Neuronal stem cell (in vitro differentiated cells): Measurements from ENCODE around the gene AZU1.

Experiments used
- DNase-seq: peaks from one replicate; pipeline ENCODE4 v3.0.0-alpha.2; 2013; ENCODE audit warnings: low spot score
- H2AFZ ChIP-seq: one replicate; pipeline ENCODE4 v1.6.1; 2013; ENCODE audit warnings: mild to moderate bottlenecking, low read length, inconsistent platforms
- H2AK5ac ChIP-seq: 2 replicates; pipeline ENCODE4 v1.6.1; 2013; ENCODE audit warnings: low read depth, mild to moderate bottlenecking, inconsistent platforms, low read length, moderate library complexity, mixed read lengths
- H2BK120ac ChIP-seq: 2 replicates; pipeline ENCODE4 v1.6.1; 2013; ENCODE audit warnings: low read depth, mild to moderate bottlenecking, inconsistent platforms, low read length, moderate library complexity, mixed read lengths
- H2BK12ac ChIP-seq: one replicate; pipeline ENCODE4 v1.6.1; 2013; ENCODE audit warnings: low read length, inconsistent platforms
- H2BK15ac ChIP-seq: 2 replicates; pipeline ENCODE4 v1.6.1; 2013; ENCODE audit warnings: mild to moderate bottlenecking, low read length, inconsistent platforms, mixed read lengths
- H2BK5ac ChIP-seq: one replicate; pipeline ENCODE4 v1.6.1; 2013; ENCODE audit warnings: inconsistent platforms, mild to moderate bottlenecking, low read length, moderate library complexity
- H3K14ac ChIP-seq: one replicate; pipeline ENCODE4 v1.6.1; 2013; ENCODE audit warnings: low read length, inconsistent platforms
- H3K18ac ChIP-seq: 2 replicates; pipeline ENCODE4 v1.6.1; 2013; ENCODE audit warnings: low read length, inconsistent platforms
- H3K23ac ChIP-seq: 2 replicates; pipeline ENCODE4 v1.6.1; 2013; ENCODE audit warnings: low read depth, mild to moderate bottlenecking, mixed read lengths, low read length, inconsistent platforms; ENCODE audit not compliant: poor library complexity
- H3K27ac ChIP-seq: replicated peaks from 3 replicates; pipeline ENCODE4 v1.5.1; 2013; ENCODE audit warnings: low read length, inconsistent platforms
- H3K27me3 ChIP-seq, 3 experiments: 2 replicates each; pipeline ENCODE4 v1.6.1; 2013; ENCODE audit warnings: low read length in 3 of 3, mild to moderate bottlenecking in 2 of 3, inconsistent platforms in 1 of 3, low read depth in 1 of 3, mixed read lengths in 1 of 3, moderate library complexity in 1 of 3; ENCODE audit not compliant: control insufficient read depth in 3 of 3, insufficient read depth in 3 of 3
- H3K36me3 ChIP-seq, 2 donors: replicated peaks in 1 of 2; 2 replicates each; pipeline ENCODE4 v1.6.1; 2013; ENCODE audit warnings: low read length in 2 of 2; ENCODE audit not compliant: control insufficient read depth in 2 of 2, insufficient read depth in 2 of 2
- H3K4ac ChIP-seq: 2 replicates; pipeline ENCODE4 v1.6.1; 2013; ENCODE audit warnings: inconsistent platforms, mild to moderate bottlenecking, low read length, moderate library complexity
- H3K4me1 ChIP-seq, 2 donors: 1 replicate in 1 of 2; 2 replicates in 1 of 2; pipeline ENCODE4 v1.6.1; 2013; ENCODE audit warnings: low read length in 2 of 2, low read depth in 1 of 2; ENCODE audit not compliant: control insufficient read depth in 2 of 2, insufficient read depth in 1 of 2
- H3K4me2 ChIP-seq: one replicate; pipeline ENCODE4 v1.6.1; 2013; ENCODE audit warnings: mild to moderate bottlenecking, low read length, inconsistent platforms; ENCODE audit not compliant: insufficient read depth, poor library complexity, severe bottlenecking
- H3K4me3 ChIP-seq, 2 donors: 2 replicates each; pipeline ENCODE4 v1.5.1; 2013; ENCODE audit warnings: low read length in 2 of 2, mild to moderate bottlenecking in 2 of 2, inconsistent platforms in 1 of 2, moderate library complexity in 1 of 2
- H3K79me1 ChIP-seq: one replicate; pipeline ENCODE4 v1.6.1; 2013; ENCODE audit warnings: low read depth, mild to moderate bottlenecking, inconsistent platforms, low read length, moderate library complexity
- H3K9ac ChIP-seq: one replicate; pipeline ENCODE4 v1.6.1; 2013; ENCODE audit warnings: mild to moderate bottlenecking, low read depth, low read length, inconsistent platforms; ENCODE audit not compliant: poor library complexity
- H3K9me3 ChIP-seq, 2 donors: replicated peaks in 1 of 2; 2 replicates each; pipeline versions ENCODE3 to v1.6.1; 2013; ENCODE audit warnings: low read length in 2 of 2, mild to moderate bottlenecking in 2 of 2, inconsistent platforms in 1 of 2, low read depth in 1 of 2, mixed read lengths in 1 of 2, moderate library complexity in 1 of 2; ENCODE audit not compliant: control insufficient read depth in 2 of 2, insufficient read depth in 1 of 2
- H4K8ac ChIP-seq: one replicate; pipeline ENCODE4 v1.6.1; 2013; ENCODE audit warnings: low read depth, mild to moderate bottlenecking, inconsistent platforms, low read length, moderate library complexity
- H4K91ac ChIP-seq: one replicate; pipeline ENCODE4 v1.6.1; 2013; ENCODE audit warnings: low read length, low read depth, mild to moderate bottlenecking, inconsistent platforms; ENCODE audit not compliant: poor library complexity
- WGBS, 2 donors: extraction: QIAGEN DNeasy Blood & Tissue Kit; methylation state at CpG; one replicate each; pipeline ENCODE4 v1.1.7; 2013; ENCODE audit warnings: missing lambda C conversion rate in 2 of 2, mixed read lengths in 1 of 2; ENCODE audit not compliant: insufficient read length in 2 of 2, insufficient replicate concordance in 1 of 2; ENCODE audit errors: extremely low coverage in 2 of 2; 5-methylcytosine and 5-hydroxymethylcytosine counted together

AZU1 gene

GRCh38 chr19:795073-795611 lies 32.5 kb upstream of the AZU1 start:
- H3K4me3 ChIP-seq: no peak overlapping the region
- H3K23ac ChIP-seq: peak overlapping the region; percentile 65
- peak overlapping the region; percentile 39 for H2BK5ac ChIP-seq
- no peak for DNase-seq
- peak overlapping the region; percentile 41 for H2BK120ac ChIP-seq
- peaks cover 8% of the 10 kb centered on the region in 2 donors for H3K4me1 ChIP-seq
- no peak overlapping the region for H3K9ac ChIP-seq
- no peak overlapping the region for H3K14ac ChIP-seq
- H3K36me3 ChIP-seq: peaks cover 8 to 20% of the 10 kb centered on the region in 2 donors
- H3K18ac ChIP-seq: peak overlapping the region; percentile 83
- no peaks in the 10 kb centered on the region for H3K9me3 ChIP-seq
- no peaks in the 10 kb centered on the region for H3K79me1 ChIP-seq
- no peak overlapping the region for H3K4ac ChIP-seq
- no peak overlapping the region for H2BK12ac ChIP-seq
- peak overlapping the region; percentile 23 for H4K8ac ChIP-seq
- no peak overlapping the region for H4K91ac ChIP-seq
- H2AFZ ChIP-seq: no peak overlapping the region
- peak overlapping the region; percentile 100 for H2AK5ac ChIP-seq
- H3K27me3 ChIP-seq: no peaks in the 10 kb centered on the region
- H2BK15ac ChIP-seq: peak overlapping the region; percentile 81
- H3K27ac ChIP-seq: no peak overlapping the region
- WGBS, 2 donors: no CpG with 5 or more reads among the region's 28 CpGs
- H3K4me2 ChIP-seq: no peak overlapping the region

DNA sequence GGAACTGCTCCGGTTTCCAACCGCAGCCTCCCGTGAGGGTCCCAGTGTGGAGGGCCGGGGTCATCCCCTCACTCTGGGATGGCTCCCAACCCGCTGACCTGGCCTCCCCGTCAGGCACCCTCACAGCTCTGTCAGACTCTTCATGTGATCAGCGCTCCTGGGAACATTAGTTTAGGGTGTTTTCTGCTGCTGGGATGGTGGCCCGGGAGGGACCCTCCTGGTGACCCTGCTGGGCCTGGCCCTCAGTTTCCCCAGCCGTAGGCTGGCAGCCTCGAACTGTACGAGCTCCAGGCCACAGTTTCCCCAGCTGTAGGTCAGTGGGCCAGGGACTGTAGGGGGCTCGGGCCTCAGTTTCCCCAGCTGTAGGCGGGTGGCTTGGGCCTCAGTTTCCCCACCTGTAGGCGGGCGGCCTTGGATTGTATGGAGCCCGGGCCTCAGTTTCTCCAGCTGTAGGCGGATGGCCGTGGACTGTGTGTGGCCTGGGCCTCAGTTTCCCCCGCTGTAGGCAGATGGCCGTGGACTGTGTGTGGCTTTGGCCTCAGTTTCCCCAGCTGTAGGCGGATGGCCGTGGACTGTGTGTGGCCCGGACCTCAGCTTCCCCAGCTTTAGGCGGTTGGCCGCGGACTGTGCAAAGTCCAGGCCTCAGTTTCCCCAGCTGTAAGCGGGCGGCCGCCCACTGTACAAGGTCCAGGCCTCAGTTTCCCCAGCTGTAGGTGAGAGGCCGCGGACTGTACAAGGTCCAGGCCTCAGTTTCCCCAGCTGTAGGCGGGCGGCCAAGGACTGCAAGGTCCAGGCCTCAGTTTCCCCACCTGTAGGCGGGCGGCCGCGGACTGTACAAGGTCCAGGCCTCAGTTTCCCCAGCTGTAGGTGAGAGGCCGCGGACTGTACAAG lies 31.7 kb upstream of the AZU1 start:
- H2BK120ac ChIP-seq: peak overlapping the region; percentile 41
- H2BK15ac ChIP-seq: peak overlapping the region; percentile 81
- peak overlapping the region in 1 of 2 donors; percentile 66 for H3K4me3 ChIP-seq
- peak overlapping the region; percentile 96 for H2AFZ ChIP-seq
- H4K91ac ChIP-seq: no peak overlapping the region
- H3K27ac ChIP-seq: no peak overlapping the region
- H3K9ac ChIP-seq: peak overlapping the region; percentile 63
- peak overlapping the region; percentile 100 for H2AK5ac ChIP-seq
- H3K4me1 ChIP-seq: peaks cover 14 to 15% of the 10 kb centered on the region in 2 donors
- H3K9me3 ChIP-seq: no peaks in the 10 kb centered on the region
- peak overlapping the region; percentile 46 for H2BK12ac ChIP-seq
- H3K4me2 ChIP-seq: peak overlapping the region; percentile 99
- H3K14ac ChIP-seq: peak overlapping the region; percentile 94
- peak overlapping the region; percentile 39 for H2BK5ac ChIP-seq
- H3K79me1 ChIP-seq: peaks cover 2% of the 10 kb centered on the region
- no peak overlapping the region for H3K4ac ChIP-seq
- H3K23ac ChIP-seq: peak overlapping the region; percentile 73
- WGBS, 2 donors: no CpG with 5 or more reads among the region's 39 CpGs
- no peak for DNase-seq
- peak overlapping the region; percentile 72 for H4K8ac ChIP-seq
- no peaks in the 10 kb centered on the region for H3K27me3 ChIP-seq
- peak overlapping the region; percentile 52 for H3K18ac ChIP-seq
- peaks cover 14 to 28% of the 10 kb centered on the region in 2 donors for H3K36me3 ChIP-seq

DNA sequence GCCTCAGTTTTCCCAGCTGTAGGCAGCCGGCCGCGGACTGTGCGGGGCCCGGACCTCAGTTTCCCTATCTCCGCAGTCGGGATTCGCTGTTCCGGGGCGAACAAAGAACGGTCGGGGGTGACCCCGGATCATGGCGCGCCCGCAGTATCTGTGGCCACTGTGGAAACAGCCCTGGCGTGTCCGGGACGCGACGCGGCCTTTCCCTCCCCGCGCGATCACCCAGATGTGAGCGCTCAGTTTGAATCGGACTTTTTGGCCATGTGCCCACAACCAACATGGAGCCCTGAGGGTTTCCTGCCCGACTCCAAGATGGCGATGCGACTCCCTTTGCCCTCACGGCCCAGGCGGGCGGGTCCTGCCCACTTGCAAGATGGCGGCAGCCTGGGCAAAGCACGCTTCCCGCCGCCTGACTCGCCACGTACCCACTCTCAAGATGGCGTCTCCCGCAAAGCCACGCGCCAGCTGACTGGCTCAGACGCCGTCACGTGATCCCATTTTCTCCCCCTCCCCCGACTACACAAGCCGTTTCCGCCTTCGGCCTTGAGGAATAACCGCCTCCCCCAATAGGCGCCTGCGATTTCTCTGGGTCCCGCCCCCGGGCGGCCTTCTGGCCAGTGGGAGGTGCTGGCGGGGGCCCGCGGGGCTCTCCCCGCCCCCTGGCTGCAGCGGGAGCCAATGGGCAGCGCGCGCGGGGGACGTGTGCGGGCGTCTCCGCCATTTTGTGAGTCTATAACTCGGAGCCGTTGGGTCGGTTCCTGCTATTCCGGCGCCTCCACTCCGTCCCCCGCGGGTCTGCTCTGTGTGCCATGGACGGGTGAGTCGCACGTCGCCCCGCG lies 30.7 kb upstream of the AZU1 start, which contains the start of gene PTBP1:
TSS of gene PTBP1 (plus strand) at position 761 of the 836 bp plus-strand sequence. CDS start at position 807, 46 bp downstream.
- Histone ChIP-seq H3K4me2 (peak within 1 kb of the TSS; percentile 99), H3K27me3 (no peaks in the 10 kb centered on the region), H3K36me3 (peaks cover 21 to 38% of the 10 kb centered on the region in 2 donors), H2AK5ac (peak within 1 kb of the TSS; percentile 100), H2BK5ac (peak within 1 kb of the TSS; percentile 87), H4K8ac (peak within 1 kb of the TSS; percentile 96), H3K79me1 (peaks cover 9% of the 10 kb centered on the region), H3K9me3 (no peaks in the 10 kb centered on the region), H2AFZ (peak within 1 kb of the TSS; percentile 96), H3K18ac (peak within 1 kb of the TSS; percentile 99), H3K9ac (peak within 1 kb of the TSS; percentile 97), H2BK12ac (no peak within 1 kb of the TSS), H3K23ac (peak within 1 kb of the TSS; percentile 99), H2BK15ac (peak within 1 kb of the TSS; percentile 81), H3K4ac (no peak within 1 kb of the TSS), H3K14ac (peak within 1 kb of the TSS; percentile 84), H3K4me3 (peak within 1 kb of the TSS; percentile 89 to 98), H3K4me1 (peaks cover 15 to 25% of the 10 kb centered on the region in 2 donors), H3K27ac (peak within 1 kb of the TSS; percentile 94), H4K91ac (peak within 1 kb of the TSS; percentile 85), H2BK120ac (no peak within 1 kb of the TSS)
- no CpG with 5 or more reads among the region's 83 CpGs for WGBS, 2 donors
- DNase-seq: peak; percentile 100
